Measurements from ENCODE around the gene CHML.

- no peak for TF ChIP-seq CTCF (IDR thresholded peaks at IDR 0.05)
- TF ChIP-seq EZH2 (IDR thresholded peaks at IDR 0.05) = no peak
These were observed 41.9 kb downstream of the CHML start for GRCh38 chr1:241598249-241598648.
